GM19238 (cell line): Measurements from ENCODE around the gene ELL.

ENCODE experiments used
- DNase-seq: peaks from one replicate; pipeline ENCODE4 v3.0.0; 2011; ENCODE audit warnings: low spot score; ENCODE audit not compliant: insufficient read length

The ELL gene

GRCh38 chr19:18435178-18435841 lies 86.6 kb downstream of the ELL start:
- no peak for DNase-seq

GRCh38 chr19:18434411-18435175 lies 87.3 kb downstream of the ELL start:
- DNase-seq, result no peak

GRCh38 chr19:18433735-18434398 lies 88.0 kb downstream of the ELL start:
- no peak for DNase-seq

- no peak for DNase-seq
Measured at GRCh38 chr19:18433015-18433691, 88.7 kb downstream of the ELL start.

DNA sequence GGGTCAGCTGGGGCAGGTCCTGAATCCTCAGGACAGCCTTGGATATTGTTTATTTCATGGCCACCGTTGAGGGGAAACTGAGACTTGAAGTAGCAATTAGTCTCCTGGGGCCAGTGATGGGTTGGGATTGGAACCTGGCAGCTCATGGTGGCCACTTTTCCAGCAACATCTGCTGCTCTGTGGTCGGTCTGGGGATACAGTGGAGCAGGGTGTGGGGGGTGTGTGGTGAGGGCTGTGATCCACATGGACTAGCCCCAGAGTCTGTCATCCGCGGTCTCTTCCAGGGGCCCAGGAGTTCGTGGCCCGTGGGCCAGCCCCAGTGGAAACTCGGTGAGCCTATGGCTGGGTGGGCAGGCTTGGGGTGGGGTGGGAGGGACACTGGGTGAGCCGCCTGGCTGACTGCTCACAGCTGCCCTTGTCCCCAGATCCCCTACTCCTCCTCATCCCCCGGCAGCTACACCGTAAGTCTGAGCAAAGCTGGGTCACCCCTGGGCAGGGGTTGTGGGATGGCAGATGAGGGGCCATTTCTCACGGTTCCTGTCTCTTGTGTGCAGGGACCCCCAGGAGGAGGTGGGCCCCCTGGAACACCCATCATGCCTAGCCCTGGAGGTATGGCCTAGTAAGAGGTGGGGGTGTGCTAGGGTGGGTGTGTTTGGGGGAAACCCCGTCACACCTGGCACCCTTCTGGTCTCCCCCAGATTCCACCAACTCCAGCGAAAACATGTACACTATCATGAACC lies 89.4 kb downstream of the ELL start:
- no peak for DNase-seq

GRCh38 chr19:18431351-18432197 lies 90.3 kb downstream of the ELL start:
- no peak for DNase-seq

DNA sequence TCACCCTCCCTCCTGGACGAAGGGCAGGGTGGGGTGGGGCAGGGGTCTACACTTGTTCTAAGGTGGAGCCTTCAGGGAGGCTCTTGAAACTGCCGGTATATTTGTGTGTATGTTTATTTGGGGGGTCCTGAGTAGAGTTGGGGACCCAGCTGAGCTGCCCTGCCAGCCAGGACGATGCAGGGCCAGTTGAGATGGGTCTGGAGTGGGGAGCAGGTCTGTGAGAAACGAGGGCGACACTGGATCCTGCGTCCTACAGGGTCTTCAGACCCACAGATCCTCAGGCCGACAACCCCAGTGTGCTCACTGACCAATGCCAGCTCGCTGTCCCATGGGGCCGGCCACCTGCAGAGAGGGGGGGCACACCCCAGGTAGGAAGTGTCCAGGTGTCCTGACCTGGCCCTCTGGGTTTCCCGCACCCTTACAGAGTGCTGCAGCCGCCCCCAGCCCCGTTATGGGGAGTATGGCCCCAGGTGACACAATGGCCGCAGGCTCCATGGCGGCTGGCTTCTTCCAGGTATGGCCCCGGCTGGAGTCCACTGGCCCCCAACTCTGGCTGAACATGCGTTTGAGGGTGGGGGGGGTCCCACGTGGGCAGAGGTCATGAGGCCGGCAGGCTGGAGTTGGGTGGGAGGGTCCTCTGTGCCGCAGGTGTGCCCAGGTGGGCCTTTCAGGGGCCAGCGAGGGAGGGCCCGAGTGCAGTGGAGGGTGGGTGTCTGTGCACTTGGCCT lies 91.3 kb downstream of the ELL start:
- no peak for DNase-seq

- DNase-seq, result no peak
Measured at GRCh38 chr19:18429717-18430416, 92.0 kb downstream of the ELL start.

GRCh38 chr19:18428787-18429674 lies 92.8 kb downstream of the ELL start:
- DNase-seq, result peak; percentile 96

- no peak for DNase-seq
Measured at GRCh38 chr19:18428173-18428786, 93.6 kb downstream of the ELL start.

DNA sequence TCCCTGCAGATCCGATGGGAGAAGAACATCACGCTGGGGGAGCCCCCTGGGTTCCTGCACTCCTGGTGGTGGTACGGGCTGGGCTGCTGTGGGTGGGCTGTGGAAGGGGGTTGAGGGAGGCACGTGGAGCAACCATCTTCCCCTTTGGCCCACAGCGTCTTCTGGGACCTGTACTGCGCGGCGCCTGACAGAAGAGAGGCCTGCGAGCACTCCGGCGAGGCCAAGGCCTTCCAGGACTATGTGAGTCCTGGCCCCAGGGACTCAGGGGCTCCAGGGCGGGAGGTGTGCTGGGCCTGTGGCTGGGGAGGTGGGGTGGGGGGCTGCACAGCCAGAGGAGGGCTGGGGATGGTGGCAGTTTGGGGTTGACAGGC lies 94.1 kb downstream of the ELL start:
- no peak for DNase-seq

GRCh38 chr19:18427080-18427742 lies 94.7 kb downstream of the ELL start:
- DNase-seq, result no peak

- DNase-seq, result no peak
Measured at GRCh38 chr19:18426416-18426767, 95.5 kb downstream of the ELL start.

GRCh38 chr19:18425515-18426415 lies 96.1 kb downstream of the ELL start:
- DNase-seq, result no peak

DNA sequence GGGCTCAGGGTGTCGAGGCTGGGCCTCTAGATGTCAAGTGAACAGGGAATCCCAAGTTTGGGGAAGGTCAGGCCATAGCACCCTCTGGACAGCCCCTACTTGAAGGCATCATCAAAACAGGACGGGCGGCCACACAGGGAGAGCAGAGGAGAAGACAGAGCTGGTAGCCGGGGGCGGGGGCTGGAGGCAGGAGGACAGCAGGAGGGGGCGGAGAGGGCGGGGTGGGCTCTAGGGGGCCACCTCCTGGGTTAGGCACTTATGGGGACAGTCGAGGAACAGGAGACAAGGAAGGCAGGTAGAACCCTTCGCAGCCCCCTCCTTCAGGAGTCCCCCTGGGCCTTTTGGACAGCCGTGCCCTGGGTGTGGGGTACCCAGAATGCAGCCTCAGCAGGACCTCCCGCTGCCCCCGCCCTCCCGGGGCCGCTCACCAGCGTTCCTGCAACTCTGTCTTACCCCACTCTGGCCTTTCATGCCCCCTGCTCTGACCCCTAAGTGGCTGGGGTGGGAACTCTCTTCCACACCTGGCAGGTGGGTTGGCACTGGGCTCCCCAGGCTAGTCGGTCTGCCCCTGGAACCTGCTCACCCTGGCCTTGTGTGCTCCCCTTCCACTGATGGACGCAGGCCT lies 96.9 kb downstream of the ELL start:
- no peak for DNase-seq
